HG03442 (cell line): ENCODE results near the gene CREBRF.
"Not testable (repeated sequence)": the region's sequence is repeated elsewhere in the genome, so short reads cannot be mapped to it uniquely, and the experiment has no call there.

ENCODE experiments used
- ATAC-seq: cut with Tn5 transposase; IDR thresholded peaks from one replicate; pipeline ENCODE4 v1.9.1; 2021; ENCODE audit warnings: mild to moderate bottlenecking, moderate library complexity; ENCODE audit not compliant: unreplicated experiment

Gene CREBRF

DNA sequence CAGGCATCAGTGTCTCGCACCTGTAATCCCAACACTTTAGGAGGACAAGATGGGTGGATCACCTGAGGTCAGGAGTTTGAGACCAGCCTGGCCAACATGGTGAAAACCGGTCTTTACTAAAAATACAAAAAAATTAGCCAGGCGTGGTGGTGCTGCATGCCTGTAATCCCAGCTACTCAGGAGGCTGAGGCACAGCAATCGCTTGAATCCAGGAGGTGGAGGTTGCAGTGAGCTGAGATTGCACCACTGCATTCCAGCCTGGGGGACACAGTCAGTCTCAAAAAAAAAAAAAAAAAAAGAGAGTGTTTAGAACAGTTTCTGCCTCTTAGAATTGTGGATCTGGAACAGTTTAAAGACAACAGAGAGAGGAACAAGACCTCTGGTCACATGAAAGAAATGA is 20.3 kb downstream of the CREBRF start:
- not testable (repeated sequence) for ATAC-seq

DNA sequence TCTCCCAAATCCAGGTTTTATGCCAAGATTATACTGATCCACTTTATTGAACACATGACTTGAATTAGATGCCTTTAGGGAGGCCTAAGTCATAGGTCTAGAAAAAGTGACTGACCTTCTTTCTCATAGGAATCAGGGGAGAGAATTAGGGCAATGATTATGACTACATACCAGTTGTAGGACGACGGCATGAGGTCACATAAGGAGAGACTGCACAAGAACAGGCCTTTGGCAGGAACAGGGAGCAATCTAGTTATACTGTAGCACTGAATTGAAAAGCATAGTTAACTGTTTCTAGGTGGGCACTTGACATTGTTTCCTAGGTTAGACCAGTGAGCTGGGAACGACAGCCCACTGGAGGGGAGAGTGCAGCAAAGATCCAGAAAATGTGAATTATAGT is 22.7 kb downstream of the CREBRF start:
- ATAC-seq = no peak

DNA sequence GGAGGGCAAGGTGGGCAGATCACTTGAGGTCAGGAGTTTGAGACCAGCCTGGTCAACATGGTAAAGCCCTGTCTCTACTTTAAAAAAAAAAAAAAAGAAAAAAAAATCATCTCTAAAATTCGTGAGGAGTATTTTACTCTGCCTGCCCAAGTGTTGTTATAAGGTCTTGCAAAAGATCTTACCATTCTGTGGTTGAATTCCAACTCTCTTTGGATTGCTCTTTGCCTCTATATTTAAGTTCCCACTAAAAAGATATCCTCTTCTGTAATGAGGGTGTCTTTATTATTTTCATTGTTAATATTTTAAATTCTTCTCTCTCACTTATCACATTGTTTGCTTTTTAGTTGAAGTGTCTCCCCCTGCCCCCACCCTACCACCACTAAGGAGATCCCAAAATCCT is 33.4 kb downstream of the CREBRF start:
- ATAC-seq = no peak

DNA sequence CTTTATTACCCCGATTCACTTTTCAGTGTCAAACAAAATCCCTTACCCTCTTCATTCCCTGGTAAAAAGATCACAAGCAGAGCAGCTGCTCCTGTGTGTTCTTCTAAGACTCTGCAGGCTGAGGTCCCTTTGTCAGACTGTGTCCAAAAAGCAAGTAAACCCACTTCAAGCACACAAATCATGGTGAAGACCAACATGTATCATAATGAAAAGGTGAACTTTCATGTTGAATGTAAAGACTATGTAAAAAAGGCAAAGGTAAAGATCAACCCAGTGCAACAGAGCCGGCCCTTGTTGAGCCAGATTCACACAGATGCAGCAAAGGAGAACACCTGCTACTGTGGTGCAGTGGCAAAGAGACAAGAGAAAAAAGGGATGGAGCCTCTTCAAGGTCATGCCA is 34.5 kb downstream of the CREBRF start:
- no peak for ATAC-seq

GRCh38 chr5:173091981-173092380 is 35.8 kb downstream of the CREBRF start:
- ATAC-seq = no peak

GRCh38 chr5:173093606-173094005 is 37.5 kb downstream of the CREBRF start:
- ATAC-seq = no peak

DNA sequence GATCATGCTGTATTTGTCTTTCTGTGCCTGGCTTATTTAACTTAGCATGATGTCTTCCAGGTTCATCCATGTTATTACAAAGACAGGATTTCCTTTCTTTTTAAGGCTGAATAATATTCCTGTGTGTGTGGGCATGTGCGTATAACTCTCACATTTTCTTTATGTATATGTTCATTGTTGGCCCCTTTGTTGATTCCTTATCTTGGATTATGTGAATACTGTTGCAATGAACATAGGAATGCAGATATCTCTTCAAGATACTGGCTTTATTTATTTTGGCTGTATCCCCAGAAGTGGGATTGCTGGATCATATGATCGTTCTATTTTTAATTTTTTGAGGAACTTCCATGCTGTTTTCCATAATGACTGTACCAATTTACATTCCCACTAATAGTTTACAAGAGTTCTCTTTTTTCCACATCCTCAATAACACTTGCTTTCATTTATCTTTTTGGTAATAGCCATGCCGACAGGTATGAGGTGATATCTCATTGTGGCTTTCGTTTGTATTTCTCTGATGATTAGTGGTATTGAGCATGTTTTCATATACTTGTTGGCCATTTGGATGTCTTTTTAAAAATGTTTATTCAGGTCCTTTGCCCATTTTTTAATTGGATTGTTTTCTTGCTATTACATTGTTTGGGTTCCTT is 38.0 kb downstream of the CREBRF start:
- ATAC-seq = no peak

DNA sequence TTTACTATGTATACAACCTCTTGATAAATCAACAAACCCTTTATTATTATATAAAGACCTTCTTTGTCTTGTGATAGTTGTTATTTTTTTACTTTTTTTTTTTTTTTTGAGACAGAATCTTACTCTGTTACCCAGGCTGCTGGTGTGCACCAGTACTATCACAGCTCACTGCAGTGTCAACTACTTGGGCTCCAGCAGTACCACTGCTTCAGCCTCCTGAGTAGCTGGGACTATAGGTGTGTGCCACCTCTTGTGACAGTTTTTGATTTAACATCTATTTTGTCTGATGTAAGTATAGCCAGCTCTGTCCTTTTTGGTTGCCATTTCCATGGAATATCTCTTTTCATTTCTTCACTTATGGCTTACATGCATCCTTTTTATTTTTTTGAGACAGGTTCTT is 42.6 kb downstream of the CREBRF start:
- no peak for ATAC-seq

- no peak for ATAC-seq
Observed at GRCh38 chr5:173099461-173099860, 43.3 kb downstream of the CREBRF start.

GRCh38 chr5:173101245-173101644 is 45.1 kb downstream of the CREBRF start:
- no peak for ATAC-seq

- no peak for ATAC-seq
Observed at GRCh38 chr5:173103411-173103810, 47.3 kb downstream of the CREBRF start.

- ATAC-seq = no peak
Observed at GRCh38 chr5:173108914-173109313, 52.8 kb downstream of the CREBRF start.

GRCh38 chr5:173114536-173114935 is 58.4 kb downstream of the CREBRF start:
- ATAC-seq = no peak

- ATAC-seq = no peak
Observed at GRCh38 chr5:173119719-173120118, 63.6 kb downstream of the CREBRF start.

DNA sequence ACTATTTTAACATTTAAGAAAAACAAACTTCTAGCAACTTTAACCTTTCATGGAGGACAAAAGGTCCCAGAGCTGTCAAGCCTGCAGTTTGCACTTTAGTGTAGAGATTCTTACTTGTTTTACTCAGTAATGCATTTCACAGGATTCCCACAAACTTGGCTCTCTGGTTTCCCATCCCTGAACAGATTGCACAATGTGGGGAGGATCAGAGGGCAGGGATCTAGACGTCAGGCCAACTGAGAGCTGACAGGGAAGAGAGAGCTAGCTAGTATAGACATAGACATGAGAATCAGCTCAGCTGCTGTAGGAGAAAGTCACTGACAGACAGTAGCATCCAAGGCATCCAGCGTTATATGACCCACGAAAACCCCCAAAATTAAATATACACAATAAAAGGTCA is 67.3 kb downstream of the CREBRF start:
- no peak for ATAC-seq

GRCh38 chr5:173132166-173132565 is 76.0 kb downstream of the CREBRF start:
- not testable (repeated sequence) for ATAC-seq

GRCh38 chr5:173138707-173139106 is 82.6 kb downstream of the CREBRF start:
- no peak for ATAC-seq

DNA sequence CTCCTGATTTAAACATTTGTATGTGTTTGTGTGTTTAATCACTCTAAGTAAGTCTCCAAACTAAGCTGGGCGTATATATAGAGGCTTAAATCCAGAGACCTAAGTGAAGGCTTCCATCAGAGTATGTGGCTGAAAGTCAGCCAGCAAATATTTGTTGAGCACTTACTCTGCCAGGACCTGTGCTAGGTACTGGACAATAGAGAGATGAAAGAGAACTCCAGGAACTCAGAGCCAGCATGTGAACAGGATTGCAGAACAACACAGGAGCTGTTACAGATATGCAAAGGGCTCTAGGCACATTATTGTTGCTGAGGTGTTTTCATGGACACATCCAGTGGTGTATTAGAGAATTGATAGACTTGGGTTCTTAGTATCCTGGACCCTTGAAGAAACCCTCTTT is 83.5 kb downstream of the CREBRF start:
- no peak for ATAC-seq

GRCh38 chr5:173140769-173141168 is 84.6 kb downstream of the CREBRF start:
- ATAC-seq = no peak

GRCh38 chr5:173143567-173143966 is 87.4 kb downstream of the CREBRF start:
- ATAC-seq = no peak

DNA sequence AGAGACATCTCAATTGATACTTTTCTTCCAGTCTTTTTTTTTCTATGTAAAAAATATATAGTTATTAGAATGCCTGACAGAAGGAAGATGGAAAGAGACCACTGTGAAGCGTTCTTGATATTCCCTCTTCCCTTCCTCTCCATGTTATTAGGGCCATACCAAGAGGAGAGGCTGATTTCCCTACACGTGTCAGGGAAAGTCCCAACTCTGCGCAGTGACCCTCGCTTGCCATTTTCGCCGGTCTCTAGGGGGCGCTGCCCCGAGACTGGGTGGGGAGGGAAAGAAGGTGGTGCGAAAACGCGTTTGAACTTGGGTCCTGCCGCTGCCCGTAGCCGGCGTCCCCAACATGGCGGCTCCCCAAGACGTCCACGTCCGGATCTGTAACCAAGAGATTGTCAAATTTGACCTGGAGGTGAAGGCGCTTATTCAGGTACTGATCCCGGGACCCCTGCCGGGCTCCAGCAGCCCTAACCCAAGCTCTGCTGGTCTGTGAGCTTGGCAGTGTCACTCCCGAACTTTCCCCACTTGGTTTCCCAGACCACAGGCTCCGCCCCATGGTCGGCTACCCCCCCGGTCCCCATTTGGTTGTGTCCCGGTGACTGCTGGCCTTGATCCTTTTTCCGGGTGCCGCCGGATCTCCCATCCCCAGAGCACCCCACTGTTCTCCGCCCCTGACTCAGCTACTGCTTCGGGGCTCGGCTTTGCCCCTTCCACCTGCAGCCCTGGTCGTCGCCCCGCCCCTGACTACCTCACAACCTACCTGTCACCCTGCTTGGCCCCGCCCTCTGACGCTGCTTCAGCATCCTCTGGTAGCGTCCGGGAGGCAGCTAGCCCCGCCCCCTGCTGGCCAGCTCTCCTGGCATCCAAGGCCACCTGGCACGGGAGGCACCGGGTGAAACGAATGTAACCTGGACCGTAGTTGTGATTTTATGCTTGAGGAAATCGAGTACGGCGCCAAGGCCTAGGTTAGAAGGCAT is 88.3 kb downstream of the CREBRF start, which contains the start of gene BNIP1:
TSS of gene BNIP1 (plus strand) at position 332 of the 977 bp plus-strand sequence. CDS start at position 347, 15 bp downstream.
- peak; percentile 85 for ATAC-seq

- no peak for ATAC-seq
Observed at GRCh38 chr5:173148354-173148753, 92.2 kb downstream of the CREBRF start.
